ENCODE measurements around the gene MICAL3.

The MICAL3 gene

DNA sequence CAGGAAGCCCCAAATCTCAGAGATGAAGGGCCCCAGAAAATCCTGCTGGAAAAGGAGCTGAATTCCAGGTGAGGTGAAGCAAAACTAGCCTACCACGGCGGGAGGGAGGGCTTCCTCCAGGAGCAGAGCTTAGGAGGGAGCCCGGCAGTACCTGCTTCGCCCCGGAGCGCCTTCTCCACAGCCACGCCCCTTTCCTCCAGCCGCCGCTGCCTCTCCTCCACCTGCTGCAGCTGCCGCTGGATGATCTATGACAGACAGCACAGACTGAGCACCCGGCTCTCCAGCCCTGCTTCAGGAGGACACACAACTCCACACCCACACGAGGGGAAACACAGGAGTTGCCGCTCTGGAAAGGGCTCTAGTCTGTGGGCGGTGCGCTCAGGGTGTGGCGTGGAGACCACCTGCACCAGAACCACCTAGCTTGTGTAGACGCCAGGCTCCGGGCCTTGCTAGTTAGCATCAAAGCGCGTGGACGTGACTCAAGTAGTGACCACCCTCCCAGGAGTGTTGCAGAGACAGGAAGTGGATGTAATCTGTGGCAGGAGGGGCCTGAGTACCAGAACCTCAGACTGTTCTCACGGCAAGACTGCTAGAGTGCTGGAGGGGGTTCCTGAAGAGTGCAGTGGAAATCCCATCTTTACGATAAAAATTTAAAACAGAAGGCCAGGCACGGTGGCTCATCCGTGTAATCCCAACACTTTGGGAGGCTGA, 215.5 kb downstream of the MICAL3 start:
- no peak for DNase-seq

DNA sequence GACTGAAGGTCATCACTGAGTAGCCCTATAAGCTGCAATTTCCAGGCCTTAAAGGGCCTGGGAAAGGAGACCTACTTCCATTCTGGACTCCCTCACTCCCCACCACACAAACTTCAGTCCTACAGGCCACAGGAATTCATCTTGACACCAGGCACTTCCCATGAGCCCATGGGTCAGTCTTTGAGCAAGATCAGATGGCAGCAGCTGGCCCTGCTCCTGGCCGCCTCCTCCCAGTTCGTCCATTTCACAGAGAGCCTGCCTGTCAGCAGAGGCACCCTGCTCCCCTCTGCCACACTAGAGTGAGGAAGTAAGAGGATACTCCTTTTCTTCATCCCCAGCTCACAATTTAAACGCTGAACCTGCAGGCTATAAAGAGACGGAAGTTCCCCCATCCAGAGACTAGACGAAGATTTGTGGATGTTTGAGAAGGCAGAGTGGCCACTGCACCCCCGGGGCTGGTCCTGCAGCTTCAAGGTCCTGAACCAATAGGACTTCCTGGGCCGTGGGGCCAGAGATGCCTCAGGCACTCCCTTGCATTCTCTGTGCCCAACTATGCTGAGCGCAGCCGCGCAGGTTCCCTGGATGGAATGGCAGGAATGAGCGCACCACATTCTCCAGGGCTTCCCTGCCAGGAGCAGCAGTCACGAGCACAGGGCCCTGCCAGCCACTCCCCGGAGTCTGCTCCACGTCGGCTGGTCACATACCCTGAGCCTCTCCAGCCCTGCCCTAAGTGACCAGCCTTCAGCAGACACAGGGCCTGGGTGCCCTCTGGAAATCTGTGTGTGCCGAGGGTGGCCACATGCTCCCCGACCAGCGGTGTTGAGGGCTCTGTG, 216.6 kb downstream of the MICAL3 start:
- no peak for DNase-seq

DNA sequence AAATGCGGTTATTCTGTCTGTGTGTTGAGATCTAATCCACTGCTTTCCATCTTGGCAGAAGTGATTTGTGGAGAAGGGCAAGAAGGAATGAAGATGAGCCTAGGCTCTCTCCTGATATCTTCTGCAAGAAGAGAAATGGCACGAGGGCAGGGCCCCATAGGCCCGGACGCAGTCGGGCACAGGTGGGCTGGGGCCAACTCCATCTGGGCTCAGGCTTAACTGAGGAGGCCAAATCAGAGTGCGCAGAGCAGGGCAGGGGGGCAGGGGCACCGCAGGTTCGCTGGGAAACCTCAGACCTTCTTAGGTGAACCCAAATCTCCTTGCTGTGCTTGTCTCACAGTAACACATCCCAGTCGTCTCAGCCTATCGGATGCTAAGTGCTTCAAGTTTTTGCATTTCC, 217.3 kb downstream of the MICAL3 start:
- no peak for DNase-seq

DNA sequence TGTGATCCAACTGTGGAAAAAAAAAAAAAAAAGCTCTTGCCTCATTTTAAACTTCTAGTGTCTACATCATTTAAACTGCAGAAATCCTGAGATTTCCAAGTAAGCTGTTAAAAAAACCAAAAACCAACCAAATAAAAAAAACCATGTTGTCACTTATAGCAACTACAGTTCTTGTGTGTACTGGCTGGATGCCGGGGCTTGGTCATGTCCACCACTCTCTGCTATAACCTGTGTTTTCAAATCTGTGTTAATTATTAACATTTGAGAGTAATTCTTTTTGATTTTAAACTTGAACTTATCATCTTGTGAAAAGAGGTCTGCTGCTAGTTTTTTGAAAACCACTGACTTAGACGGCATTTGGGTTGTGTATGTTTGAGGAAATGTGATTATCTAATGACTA, 217.9 kb downstream of the MICAL3 start:
- DNase-seq, result no peak

DNA sequence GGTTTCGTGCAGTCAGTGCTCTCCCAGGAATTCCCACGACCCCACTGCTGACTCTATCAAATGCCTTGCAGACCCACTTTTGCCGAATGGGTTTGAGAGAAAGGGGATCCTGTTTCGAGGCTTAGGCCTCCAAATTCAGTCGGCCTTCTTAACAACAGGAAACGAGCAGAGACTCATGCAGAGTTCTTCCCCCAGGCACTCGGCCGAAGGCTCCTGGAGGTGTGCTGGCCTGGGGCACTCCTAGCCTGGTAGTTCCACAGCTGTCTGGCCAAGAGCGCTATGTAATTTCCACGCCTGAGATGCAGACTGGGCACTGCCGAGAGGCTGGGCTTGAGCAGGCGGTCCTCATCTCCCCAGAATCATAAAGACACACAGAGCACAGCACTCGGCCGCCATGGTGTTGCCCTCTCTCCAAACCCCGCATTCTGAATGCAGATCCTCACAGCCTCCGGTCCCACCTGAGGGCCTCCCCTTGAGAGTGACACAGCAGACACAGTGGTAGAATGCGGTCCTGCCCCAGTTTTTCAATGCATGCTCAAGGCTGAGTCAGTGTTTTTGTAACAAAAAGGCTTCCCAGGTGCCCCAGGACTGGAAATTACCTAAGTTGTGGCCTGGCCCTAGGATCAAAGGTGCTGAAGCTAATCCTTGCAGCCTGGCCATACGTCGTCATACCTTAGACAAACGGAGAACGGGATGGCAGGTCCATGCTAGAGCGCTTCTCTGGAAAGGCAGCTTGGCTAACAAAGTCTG, 219.9 kb downstream of the MICAL3 start:
- no peak for DNase-seq

DNA sequence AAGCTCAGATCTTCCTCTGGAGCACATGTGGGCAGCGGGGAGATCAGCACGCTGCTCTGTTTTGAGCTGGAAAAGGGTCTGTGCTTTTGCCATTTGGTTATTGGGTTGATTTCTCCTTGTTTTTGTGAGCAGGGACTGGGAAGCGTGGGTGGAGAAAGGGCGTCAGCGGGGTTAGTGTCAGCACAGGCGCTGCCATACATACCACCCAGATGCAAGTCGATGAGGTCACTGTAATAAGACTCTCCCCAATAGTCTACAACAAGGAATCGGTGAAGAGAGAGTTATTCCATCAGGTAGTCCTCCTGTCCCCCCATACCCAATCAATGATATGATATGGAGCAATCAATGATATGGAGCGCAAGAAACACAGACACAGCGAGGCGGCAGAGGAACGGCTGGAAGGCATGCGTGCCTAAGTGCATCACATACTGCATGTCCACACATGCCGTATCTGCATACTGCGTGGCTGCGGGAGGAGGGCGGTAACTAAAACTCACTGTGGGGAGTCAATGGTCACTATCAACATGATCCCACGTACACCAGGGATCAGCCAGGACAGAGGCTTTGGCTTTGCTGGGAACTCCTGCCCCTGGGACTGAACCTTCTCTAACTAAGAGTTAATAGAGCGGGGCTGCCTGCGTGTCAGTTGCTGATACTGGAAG, 220.6 kb downstream of the MICAL3 start:
- no peak for DNase-seq

DNA sequence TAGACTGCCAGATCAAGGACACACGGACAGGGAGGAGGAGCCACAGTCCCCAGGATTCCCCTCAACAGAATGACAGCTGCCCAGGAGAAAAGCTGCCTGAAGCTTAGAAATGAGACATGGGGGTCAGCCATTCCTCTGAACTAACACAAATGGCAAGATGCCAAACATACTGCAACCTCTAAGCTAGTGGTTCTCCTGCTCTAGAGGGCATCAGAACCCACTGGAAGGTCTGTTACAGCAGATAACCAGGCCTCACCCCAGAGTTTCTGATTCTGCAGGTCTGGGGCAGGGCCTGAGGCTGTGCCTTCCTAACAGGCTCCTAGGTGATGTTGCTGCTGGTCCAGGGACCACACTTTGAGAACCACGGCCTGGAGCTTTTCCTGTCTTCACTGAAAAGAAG, 221.5 kb downstream of the MICAL3 start:
- DNase-seq, result no peak

DNA sequence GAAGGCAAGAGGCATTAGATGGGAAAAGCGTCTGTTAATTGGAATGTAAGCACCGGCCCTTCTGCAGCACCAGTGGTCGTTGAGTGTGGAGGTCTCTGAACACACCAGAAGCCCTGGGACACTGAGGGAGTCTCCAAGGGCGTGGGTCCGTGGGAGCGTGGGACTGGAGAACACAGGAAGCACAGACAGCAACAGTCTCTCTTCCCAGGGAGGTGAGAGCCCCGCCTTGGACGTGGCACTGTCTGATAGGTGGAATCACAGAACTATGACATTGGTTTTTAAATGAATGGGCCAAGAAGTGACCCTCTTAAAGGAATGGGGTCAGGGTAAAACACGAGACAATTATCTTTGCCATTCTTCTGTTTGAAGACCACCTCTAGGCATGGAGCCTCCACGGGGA, 221.9 kb downstream of the MICAL3 start:
- DNase-seq, result no peak

DNA sequence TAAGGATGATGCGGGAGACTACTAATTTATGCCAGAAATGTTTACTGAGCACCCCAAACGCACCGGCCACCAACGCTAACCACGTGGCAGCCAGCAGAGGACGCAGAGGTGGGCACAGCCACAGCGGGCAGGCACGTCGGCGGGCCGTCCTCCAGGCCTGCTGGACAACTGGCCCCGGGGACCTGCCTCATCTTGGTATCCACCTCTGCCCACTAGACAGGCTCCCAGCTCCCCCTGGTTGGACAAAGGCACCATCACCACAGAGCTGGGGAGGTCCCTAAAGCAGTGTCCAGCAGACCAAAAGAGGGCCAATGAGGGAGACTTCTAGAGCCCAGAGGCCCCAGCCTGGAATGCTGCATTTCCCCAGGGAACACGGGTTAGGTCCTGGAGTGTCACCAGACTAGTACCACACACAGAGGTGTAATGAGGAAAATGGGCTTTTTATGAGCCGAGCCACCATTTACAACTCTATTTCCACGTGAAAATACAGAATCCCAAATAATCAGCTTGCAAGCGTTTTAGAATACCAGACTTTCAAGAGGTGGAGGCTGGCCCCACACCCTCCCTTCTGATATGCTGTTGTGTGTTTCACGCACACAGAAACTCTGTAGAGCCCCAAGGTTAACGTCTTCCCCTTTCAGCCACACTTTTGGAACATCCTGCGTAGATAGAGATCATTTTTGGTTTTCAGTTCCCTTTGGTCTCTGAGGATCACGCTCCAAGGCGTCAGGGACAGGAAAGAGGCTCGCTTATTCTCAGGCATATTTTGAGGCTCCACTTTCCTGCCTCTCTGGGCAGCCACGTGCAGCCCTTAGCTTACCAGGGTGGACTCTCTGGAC, 226.4 kb downstream of the MICAL3 start:
- peak; percentile 24 to 52 for DNase-seq

DNA sequence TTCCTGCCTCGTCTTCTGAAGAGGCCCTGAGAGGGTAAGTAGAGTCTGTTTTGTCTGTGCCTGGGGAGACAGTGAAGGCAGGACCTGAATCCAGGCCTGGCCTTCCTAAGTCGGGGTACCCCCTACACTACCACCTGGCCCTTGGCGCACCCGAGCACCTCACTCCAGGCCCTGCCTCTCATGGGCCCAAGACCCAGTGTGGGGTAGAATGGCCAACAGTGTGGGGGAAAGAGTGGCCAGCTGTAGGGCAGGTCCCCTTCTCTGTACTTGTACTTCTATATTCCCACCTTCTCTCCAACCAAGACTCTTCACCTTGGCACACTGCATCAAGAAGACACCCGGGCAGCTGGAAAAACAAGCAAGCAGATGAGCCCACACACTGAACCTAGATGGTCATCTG, 227.7 kb downstream of the MICAL3 start:
- no peak for DNase-seq

DNA sequence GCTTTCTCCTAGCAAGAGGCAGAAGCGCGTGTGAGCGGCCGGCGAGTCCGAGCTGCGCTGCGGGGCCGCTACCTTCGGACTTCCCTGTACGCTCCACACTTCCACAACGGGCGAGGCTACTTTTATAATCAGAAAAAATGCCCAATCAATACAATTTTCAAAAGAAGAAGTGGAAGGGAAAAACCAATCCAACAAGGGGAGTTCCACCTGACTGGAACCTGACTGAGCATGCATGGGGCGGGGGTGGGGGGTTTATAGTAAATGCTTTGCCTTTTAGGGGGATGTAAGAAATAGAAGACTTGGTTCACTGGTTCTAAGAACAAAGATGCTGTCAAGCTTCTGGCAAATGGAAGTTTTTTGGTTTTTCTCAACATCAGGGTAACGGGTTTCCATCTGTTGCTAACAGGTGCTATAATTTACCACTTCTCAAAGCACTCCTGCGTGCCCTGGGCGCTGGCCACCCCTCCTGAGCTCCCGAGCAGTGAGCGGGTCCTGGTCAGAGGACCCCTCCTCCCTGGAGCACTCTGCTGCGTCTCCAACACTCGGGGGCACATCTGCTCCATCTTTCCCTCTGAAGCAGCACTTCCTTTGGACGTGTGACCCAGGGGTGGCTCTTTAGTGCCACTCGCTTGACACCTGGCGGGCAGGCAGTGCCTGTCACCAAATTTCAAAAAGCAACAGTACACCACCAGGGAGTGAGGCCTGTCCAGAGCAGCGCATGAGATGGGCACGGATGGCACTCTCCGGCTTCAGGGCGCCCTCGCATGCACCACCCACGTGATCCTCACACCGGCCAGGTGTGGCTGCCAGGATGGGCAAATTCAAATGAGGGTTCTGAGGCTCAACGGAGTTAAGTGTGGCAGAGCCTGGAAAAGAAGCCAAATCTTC, 228.5 kb downstream of the MICAL3 start:
- DNase-seq, result no peak

DNA sequence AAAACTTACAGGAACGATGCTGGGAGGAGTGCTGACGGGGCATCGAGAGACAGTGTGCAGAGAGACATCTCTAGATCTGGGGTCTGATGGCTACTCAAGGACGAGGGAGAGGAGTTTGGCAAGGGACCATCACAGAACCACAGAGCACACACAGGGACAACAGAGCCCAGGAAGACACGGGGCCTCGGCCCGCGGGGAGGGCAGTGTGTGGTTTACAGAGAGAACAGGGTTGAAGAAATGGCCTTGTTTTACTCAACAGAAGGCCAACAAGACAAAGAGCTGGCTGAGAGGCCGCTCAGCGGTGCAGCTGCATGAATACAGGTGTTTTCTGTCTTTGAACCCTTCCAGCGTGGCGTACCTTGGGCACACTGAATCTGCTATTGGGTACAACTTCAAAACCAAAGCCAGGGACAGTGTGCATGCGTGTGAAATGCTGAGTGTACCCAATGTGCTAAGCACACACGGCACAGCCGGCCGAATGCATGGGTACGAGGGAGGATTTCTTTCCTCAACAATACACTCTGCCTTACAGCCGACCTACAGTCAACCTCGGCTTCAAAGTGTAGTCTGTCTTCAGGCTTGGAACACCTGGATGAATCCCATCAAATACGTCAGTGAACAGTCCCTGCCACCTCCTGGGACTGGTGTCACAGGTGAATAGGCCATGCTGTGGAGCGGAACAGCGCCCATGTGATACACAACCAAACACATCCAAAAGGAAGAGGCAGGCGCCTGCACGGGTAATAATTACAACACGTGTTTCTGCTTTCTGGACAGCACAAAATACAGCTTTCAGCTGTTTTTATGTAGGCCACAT, 229.4 kb downstream of the MICAL3 start:
- DNase-seq, result no peak

DNA sequence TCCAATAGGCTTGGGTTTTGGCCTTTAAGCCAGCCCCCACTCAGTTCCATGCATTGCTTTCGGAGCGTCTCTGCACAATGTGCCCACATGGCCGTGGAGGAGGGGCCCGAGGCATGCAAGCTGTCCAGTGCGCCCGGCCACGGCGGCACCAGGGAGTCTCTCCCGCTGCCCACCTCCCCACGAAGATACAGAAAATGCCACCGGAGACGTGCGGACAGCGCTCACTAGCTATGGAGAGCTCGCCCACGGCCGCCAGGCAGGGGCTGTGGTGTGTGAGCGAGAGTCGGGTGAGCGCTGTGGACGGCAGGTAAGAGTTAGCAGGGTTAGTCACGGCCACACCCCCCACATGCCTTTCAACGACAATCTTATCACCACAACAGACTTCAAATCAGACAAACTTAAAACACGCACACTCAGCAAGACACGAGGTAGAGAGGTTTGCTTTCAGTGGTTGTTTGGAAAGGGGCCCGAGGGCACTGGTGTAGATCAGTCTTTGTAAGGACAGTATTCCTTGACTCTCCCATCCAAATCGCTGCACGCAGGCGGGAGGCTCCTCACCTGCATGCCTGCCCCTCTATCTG, 231.4 kb downstream of the MICAL3 start:
- no peak for DNase-seq

DNA sequence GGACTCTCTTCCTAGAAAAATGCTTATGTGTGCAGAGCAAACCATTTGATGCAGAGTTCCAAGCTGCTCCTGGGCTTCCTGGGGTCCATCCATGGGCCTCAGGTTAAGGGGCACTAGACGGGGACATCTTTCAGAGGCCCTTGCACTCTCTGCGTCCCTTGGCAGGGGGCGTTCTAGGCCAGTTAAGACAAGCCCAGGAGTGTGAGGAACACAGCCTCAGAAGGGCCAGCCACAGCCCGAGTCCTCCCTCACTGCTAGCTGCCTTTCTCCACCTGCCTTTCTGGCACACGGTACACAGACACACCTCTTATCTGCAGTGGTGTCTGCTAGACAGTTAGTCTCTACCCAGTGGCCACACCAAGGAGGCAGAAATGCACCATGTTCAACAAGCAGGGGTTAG, 232.1 kb downstream of the MICAL3 start:
- DNase-seq, result no peak

DNA sequence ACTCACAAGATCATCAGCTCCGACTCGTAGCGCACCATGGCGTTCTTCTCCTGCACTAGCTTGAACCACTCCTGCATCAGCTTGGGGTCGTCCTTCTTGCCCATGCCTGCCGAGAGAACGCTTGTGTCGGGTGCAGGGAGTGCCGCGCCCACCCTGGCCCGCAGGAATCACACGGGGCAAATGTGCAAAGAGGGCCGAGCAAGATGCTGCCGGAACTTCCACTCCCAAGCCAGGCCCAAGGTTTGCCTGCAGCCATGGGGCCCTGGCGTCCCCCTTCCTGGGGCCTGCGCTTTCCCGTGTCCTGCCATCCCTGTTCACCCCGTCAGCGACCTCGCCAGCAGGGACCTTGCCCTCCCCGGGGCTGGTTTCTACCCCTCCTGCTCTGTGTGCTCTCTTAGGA, 233.2 kb downstream of the MICAL3 start:
- no peak for DNase-seq

DNA sequence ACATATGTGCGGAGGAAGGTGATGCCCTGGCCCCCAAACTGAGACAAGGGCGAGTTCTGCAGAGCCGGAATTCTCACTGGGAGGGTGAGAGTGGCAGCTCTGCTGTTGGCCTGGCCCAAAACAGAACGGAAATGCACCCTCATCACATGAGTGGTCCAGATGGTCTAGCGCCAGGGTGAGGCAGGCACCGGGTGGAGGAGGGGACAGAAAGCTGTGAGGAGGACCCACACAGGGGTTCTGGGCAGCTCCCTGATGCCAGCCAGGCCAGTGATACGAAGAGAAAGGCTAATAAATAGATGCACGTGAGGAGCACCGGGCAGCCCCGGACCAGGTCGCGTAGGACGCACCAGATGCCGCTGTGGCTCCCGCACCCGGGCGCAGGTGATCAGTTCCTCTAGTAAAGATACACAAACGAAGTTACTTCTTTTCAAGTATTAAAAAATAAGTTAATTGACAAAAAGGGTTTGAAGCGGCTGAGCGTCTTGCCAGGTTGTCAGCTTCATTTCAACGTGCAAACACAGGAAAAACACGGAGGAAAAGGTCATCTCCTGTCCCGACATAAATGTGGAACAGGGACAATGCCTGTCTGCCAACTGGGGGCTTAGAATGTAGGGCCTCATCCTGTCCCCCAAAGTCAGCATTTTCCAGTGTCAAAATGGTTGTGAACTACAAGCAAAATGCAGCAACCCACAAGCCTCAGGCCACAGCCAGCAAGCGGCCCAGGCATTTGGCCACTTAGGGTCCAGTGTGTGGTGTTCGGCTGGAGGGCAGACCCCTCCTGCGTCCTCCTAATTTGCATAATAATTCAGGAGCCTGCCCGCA, 234.8 kb downstream of the MICAL3 start:
- DNase-seq, result no peak

DNA sequence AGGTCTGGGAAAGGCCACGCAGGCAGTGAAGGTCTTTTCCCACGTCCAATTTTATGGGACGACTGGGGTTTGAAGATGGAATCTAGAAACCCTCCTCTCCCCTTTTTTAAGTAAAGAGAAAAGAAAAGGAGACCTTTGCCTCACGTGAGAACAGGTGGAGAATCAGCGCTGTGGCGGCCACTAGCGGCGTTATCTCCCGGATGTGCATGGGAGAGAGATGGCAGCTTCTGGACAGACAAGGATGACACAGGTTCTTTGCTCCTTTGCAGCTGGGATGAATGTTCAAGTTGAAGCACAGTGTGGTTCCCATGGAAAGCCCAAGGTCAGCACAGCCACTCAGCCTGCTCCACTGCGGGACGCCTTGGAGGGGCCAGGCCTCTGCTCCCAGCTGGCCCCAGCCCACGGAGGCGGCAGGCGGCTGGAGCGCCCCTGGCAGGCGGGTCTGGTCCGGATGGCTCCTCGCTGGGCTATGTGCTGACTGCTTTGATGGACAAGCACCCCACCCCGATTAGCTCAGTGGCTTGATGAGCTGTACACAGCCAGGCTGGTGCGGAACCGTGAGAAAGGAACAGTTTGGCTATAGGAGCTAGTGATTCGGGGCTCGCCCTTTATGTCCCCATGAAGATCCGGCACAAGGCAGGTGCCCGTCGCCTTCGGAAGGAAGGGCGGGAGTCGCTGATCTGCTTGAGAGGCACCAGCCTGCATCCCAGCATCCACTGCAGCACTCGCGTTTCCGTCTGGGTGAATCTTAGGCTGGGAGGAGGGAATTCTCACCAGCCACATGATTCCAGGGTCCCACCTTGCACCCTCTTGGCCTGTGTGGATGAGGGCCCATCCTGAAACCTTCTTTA, 235.6 kb downstream of the MICAL3 start:
- no peak for DNase-seq

Measured in CD4-positive, alpha-beta T cell treated with Interleukin-4 for 1 hour (primary cell).